GM19467 (cell line): Measurements from ENCODE around the gene ALKBH7.

Experiments used
- ATAC-seq: cut with Tn5 transposase; IDR thresholded peaks from one replicate; pipeline ENCODE4 v1.9.1; 2021; ENCODE audit warnings: mild to moderate bottlenecking, moderate library complexity; ENCODE audit not compliant: unreplicated experiment

Gene ALKBH7

GRCh38 chr19:6362351-6362801, 10.2 kb upstream of the ALKBH7 start:
- ATAC-seq, result no peak

GRCh38 chr19:6364353-6364752, 8.2 kb upstream of the ALKBH7 start:
- no peak for ATAC-seq

- ATAC-seq, result peak; percentile 52
Observed at GRCh38 chr19:6373096-6373812, 660 bp downstream of the ALKBH7 start.

- ATAC-seq, result no peak
Observed at GRCh38 chr19:6373813-6374108, 1.2 kb downstream of the ALKBH7 start.

DNA sequence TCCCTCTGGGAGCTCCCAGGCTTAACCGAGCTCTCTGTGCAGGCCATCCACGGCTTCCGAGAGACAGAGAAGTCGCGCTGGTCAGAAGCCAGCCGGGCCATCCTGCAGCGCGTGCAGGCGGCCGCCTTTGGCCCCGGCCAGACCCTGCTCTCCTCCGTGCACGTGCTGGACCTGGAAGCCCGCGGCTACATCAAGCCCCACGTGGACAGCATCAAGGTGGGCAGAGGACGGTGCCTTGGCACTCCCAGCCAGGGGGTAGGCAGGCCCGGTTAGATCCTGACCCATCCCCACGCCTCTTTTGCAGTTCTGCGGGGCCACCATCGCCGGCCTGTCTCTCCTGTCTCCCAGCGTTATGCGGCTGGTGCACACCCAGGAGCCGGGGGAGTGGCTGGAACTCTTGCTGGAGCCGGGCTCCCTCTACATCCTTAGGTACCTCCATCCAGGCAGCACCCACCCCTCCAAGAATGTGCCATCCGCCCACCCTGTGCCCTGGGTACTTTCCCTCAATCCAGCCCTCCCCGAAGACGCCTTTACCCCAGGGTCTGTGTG, 1.6 kb downstream of the ALKBH7 start:
- no peak for ATAC-seq

DNA sequence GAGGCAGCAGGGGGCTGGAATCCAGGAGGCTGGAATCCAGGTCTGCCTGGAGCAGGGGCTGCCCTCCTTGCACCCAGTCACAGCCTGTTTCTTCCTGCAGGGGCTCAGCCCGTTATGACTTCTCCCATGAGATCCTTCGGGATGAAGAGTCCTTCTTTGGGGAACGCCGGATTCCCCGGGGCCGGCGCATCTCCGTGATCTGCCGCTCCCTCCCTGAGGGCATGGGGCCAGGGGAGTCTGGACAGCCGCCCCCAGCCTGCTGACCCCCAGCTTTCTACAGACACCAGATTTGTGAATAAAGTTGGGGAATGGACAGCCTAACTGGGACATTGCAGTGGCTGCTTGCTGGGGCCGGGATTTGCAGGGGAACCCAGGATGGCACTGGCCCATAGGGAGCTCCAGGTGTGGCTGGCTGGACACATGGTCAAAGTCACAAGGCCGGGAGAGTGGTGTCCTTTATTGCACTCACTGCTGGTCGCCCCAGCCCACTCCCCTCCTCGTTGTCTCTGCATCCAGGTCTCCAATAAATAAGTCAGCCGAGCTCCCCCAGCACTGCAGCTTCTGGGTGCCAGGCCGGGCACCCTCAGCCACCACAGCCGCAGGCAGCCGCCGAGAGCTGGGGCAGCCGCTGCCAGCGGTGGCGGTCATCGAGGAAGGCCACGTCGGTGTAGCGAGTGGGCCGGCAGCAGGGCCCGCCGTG, 2.3 kb downstream of the ALKBH7 start:
- ATAC-seq, result no peak

- ATAC-seq, result no peak
Observed at GRCh38 chr19:6375411-6376010, 2.9 kb downstream of the ALKBH7 start, which contains the start of gene PSPN. TSS of gene PSPN (minus strand) at chr19:6375933. CDS start at chr19:6375849, 84 bp downstream.

DNA sequence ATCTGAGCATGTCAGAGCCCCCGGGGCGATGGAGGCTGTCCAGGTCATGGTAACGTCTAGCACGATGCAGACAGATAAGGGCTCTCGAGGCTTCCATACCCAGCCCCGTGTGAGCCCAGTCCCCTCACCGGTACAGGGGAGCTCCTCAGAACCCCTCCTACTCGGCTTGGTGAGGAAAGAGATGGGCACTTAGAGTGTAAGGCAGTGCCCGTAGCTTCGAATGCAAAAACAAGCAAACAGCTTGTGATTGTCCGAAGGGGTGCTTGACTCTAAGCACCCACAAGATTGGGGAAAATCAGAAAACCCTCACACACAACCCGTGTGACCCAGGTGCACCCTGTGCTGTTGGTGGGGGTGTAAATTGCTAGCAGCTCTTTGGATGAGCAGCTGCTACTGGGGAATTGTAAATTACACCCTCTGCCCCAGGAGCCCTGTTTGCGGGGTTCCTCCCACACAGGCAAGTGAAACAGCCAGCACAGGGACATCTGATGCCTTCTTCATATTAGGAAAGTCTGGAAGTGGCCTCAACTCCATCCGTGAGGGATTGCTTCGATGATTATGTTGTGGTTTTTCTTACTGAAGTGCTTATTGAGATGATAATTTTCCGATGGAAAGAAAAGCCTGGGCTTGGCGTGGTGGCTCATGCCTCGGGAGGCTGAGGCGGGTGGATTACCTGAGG, 4.1 kb downstream of the ALKBH7 start:
- no peak for ATAC-seq

DNA sequence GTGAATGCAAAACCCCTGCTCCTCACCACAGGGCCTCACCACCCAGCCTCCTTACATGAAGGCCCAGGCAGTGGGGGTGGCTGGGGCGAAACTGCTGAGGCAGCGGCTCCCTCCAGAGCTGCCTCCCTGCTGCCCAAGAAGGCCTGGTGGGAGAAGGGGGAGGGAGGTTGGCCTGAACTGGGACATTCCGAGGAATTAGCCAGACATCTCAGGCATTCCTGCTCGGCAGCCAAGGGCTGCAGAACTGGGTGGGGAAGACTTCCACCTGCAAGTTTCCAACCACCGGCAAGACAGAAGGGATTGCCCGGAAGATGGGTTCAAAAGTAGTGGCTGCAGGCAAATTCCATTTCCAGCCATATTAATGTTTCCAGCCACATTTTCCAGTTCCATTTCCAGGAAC, 5.4 kb downstream of the ALKBH7 start:
- no peak for ATAC-seq

- ATAC-seq, result no peak
Observed at GRCh38 chr19:6378486-6378885, 5.9 kb downstream of the ALKBH7 start.

GRCh38 chr19:6379744-6380143, 7.2 kb downstream of the ALKBH7 start:
- ATAC-seq, result no peak

DNA sequence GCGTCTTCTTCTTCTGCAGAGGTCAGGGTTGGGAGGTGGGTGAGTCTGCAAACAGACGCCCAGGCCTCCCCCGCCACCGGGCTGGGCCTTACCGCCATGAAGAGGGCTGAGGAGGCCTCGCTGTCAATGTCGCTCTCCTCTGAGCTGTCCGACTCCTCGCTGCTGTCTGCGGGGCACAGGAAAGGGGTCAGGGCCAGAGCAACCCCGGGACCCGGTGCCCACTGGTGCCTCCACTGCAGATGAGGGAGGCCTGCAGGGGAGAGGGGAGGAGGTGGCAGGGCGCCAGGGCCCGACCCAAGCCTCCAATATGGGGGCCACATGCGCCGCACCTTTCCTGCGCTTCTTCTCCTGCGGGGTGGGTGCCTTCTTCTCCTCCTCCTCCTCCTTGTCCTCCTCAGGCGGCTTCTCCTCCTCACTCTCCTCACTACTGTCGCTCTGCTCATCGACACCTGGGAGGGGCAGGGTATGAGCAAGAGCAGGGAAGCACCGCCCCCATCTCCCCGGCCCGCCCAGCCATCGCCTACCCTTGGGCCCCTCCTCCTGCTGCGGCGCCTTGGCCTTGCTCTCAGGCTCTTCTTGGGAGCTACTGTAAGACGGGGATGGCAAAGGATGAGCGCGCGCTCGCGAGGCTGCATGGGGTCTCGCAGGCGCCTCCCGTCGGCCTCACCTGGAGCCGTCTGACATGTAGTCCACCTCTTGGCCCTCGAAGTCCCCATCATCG, 8.6 kb downstream of the ALKBH7 start:
- ATAC-seq, result no peak

- ATAC-seq, result no peak
Observed at GRCh38 chr19:6383188-6383587, 10.6 kb downstream of the ALKBH7 start.

- no peak for ATAC-seq
Observed at GRCh38 chr19:6384381-6384780, 11.8 kb downstream of the ALKBH7 start.

DNA sequence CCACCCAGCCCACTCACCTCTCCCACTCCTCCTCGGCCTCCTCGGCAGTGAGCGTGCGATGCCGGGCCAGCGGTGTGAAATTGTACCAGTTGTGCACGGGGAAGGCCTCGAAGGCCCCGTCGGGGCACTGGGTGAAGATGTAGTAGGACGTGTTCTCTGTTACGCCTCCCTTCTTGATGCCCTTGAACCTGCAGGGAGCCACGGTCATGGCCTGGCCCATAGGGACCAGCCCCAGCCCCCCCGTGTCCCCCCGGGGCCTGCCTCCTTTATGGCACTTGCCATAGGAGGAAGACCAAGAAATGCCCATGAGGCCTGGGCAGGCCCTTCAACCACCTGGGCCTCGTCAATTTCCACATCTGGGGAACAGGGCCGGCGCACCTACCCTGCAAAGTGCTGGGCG, 14.8 kb downstream of the ALKBH7 start:
- no peak for ATAC-seq

DNA sequence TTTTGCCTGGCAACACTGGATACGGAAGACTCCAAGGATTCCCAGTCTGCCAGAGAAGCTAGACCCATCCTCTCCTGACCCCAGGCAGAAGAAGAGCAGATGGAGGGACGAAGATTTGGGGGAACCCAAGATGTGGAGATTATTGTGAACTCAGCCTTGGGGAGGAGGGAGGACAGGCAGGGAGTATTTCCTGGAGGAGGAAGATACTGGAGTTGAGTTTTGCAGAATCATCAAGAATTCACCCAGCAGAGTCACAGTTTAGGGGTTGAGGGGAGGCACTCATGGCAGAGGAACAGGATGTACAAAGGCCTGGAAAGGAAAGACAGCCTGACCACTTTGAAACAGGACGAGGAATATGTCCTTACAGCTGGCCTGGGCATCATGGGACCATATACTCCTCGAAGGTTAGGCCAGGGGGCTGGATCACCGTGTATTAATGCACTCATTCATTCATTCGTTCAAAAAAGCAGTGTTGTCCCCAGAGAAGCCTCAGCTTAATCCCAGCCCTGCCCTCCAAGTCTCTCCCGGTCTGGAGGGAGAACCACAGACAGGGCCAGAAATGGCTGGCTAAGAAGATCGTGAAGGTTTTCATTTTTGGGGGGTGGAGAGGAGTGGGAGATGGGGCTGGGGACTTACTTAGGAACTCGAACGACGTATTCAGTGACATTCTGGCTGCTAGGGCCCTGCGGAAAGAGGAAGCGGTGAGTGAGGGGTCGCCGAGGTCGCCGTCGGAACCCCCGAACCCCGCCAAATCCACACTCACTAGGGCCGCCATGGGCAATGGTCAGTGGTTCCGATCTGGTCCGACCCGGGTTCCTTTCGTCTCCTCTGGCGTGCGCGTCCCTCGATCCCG, 19.9 kb downstream of the ALKBH7 start:
- no peak for ATAC-seq

DNA sequence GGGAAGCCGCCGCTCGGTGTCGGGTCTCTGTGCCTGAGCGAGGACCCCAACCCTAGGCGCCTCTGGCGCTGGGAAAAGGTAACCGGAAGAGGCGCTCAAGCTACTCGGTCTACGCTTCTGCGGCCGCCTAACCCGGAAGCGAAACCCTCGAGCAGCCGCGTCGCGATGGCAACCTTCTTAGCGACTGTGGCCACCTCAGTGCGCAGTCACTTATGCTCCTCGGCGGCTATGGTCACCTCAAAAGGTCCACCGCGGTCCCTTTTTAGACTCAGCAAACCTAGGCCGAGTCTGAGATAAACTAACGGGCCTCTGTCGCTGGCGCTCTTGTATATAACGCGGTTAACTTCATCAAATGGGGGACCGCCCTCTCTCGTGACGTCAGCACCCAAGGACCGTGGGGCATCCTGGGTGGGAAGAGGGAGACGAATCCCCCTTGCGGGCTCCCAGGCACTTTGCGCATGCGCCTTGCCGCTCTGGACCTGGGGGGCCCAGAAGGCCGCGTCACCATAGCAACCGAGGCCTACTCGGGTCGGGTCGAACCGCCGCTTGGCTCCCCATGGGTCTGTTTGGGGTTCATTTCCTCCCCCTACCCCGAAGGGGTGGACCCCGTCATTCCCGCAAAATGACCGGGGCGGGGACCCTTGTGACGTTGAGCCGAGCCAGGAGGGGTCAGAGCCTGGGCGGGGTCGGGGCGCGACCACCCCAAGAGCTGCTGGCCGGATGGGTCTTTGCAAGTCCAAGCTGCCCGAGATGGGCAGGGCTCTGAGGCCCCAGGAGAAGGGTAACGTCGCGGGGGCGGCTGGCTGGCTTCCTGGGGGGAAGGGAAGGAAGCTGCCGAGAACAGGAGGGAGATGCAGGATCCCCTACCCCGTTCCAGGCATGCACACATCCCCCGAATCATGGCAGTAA, 20.7 kb downstream of the ALKBH7 start, which contains the start of gene GTF2F1:
Gene GTF2F1, minus strand, starts transcription at position 91 of the 909 bp plus-strand sequence. CDS start 169 bp downstream, outside the sequence.
- ATAC-seq, result peak; percentile 69

DNA sequence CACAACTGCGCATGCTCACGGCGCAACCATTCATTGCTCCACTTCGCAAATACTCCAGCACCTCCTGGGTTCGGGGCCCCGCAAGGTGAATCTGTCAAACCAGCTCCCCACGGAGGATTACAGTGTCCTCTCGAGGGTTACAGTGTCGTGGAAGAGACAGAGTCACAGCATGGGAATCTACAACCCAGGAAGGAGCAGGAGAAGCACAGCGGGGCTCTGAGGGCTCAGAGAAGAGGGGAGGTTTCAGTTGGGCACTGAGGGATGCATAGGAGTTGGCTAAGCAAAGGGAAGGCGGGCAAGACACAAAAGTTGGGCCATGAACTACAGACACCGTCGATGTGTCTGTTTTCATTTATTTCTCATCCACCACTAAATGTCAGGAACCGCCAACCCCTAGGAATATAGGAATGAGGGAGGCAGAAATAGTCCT, 21.4 kb downstream of the ALKBH7 start:
- no peak for ATAC-seq

DNA sequence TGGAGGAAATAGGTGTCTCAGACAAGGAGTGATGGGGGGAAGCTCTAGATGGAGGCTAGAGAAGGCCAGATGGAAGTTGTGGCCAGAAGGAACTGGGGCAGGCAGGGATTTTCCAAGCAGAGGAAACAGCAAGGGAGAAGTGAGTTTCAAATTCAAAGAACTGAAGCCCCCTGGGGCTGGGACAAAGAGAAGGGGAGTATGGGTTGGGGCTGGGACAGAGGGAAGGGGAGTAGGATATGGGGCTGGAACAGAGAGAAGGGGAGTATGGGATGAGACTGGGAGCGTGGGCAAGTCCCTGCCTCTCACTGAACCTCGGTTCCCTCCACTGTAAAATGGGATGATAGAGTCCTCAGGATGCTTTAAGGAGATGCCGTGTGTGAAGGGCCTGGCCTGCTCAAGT, 22.2 kb downstream of the ALKBH7 start:
- no peak for ATAC-seq
